GM19023 (cell line): Measurements from ENCODE around the gene TMEM116.
A peak's percentile ranks its signal among the peaks of the same experiment; 100 is the strongest.
"Not testable (repeated sequence)": the region's sequence is repeated elsewhere in the genome, so short reads cannot be mapped to it uniquely, and the experiment has no call there.

Source experiments
- ATAC-seq: cut with Tn5 transposase; IDR thresholded peaks from one replicate; pipeline ENCODE4 v1.9.1; 2021; ENCODE audit warnings: mild to moderate bottlenecking, moderate library complexity; ENCODE audit not compliant: unreplicated experiment

TMEM116 gene

GRCh38 chr12:112012775-112013600 is at the start of gene TMEM116, which contains the start of gene ERP29:
Gene TMEM116, minus strand, starts transcription at chr12:112013165. Its CDS starts 7,895 bp downstream, at chr12:112005270.
Gene ERP29, plus strand, starts transcription at chr12:112013426. Its CDS starts 40 bp downstream, at chr12:112013466.
- ATAC-seq, result peak; percentile 70

- ATAC-seq, result no peak
These were observed 48.2 kb upstream of the TMEM116 start for GRCh38 chr12:112061137-112061536.

- no peak for ATAC-seq
These were observed 36.4 kb upstream of the TMEM116 start for GRCh38 chr12:112049351-112049750.

DNA sequence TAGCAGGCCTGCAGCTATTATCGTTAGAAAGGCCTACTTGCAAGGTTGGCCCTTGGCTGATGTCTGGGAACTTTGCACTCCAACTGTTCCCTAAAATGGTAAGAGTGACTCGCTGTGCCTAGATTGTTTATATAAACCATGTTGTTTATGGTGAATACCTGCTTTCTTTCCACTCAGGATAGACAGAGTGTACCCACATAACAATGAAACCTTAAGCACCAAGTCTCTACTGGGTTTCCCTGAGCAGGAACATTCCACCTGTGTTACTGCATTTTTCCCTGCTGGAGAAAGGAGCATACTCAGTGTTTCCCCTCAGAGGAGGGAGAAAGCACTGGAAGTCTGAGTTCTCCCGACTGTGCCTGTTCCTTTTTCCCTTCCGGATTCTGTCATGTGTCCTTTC is 33.0 kb upstream of the TMEM116 start:
- no peak for ATAC-seq

- ATAC-seq, result not testable (repeated sequence)
These were observed 23.6 kb upstream of the TMEM116 start for GRCh38 chr12:112036614-112037013.

DNA sequence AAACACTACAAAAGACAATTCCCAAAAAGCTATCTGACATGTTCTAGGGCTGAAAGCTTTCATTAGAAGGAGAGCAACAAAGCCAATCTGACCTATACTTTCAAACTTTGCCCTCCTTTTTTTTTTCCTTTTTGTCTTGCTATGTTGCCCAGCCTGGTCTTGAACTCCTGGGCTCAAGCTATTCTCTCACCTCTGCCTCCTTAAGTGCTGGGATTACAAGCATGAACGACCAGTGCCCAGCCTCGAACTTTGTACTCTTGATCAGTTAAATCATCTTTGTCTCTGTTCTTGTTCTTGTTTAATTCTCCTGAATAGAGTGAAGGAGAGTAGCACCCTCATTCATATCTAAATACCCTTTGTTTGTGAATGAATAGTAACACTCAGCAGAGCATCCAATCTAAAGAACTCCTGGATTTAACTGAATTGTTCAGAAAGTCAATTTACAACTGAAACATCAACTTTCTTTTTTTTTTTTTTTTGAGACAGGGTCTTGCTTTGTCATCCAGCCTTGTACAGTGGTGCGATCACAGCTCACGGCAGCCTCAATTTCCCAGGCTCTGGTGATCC is 22.3 kb upstream of the TMEM116 start:
- no peak for ATAC-seq

GRCh38 chr12:112032292-112032691 is 19.3 kb upstream of the TMEM116 start:
- no peak for ATAC-seq

GRCh38 chr12:112031472-112031871 is 18.5 kb upstream of the TMEM116 start:
- ATAC-seq, result no peak

DNA sequence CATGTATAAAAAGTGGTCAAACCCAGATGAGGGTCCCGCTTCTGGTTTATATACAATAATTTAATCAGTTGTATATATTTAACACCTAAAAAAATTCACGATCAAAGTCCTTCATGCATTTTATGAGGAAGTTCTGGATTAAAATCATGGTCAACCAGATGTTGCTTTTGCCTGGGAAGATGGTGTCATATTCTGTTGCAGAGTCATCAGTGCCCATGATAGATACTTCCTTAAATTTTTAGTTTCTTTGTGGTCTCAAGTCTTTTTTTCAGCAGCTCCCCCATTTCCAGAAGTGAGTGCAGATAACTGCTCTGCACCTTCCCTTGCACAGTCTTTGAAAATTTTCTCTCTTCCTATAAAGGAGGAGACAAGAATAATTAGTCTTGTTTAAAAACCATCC is 16.3 kb upstream of the TMEM116 start:
- no peak for ATAC-seq

DNA sequence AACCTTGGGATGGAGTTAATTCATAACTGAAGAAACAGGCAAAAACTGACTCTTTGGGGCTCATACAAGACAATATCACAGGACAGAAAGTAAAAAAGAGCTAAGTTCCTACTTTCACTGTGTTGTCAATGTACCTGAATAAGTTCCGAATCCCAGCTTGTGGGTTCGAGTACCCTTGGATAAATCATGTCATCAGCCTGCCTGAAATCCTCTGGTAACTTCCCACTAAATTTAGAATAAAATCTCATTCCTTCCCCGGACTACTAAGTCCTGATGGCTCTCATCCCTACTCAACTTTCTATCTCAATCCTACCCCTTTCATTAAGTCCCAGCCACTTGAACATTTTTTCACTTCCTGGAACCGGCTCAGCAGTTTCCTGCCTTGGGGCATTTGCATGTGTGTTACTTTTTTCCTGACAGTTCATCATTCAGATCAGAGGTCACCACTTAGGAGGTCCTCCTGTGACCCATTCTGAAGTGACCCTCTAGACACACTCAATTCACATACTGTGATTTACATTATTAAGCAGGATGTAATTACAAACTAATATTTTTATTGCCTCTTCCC is 12.9 kb upstream of the TMEM116 start:
- ATAC-seq, result no peak

DNA sequence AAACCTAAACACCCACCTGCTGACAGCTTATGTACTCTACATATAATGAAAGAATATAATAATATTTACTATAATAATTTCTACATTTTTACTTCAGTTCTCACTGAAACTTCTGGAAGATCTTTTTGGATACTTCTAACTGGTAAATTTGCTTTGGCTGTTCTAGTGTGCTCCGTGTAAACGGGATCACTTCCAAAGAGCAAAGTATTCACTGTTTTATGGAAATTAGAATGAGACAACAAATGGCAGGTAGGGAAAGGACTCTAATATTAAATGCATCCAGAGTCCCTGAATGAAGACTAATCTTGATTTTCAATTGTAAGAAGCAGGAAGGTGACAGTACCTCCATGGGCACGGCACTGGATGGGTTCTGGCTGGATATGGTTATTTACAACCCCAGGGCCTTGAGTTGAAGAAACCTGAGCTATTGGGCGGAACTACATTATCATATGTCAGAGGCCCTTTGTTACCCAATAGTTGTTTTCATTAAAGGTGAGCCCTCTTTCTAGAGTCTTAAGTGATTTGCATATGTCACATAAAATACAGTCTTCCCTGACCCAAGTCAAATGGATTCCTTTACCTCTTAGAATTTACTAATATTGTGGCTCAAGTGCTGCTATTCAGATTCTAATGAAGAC is 10.9 kb upstream of the TMEM116 start:
- ATAC-seq, result no peak

DNA sequence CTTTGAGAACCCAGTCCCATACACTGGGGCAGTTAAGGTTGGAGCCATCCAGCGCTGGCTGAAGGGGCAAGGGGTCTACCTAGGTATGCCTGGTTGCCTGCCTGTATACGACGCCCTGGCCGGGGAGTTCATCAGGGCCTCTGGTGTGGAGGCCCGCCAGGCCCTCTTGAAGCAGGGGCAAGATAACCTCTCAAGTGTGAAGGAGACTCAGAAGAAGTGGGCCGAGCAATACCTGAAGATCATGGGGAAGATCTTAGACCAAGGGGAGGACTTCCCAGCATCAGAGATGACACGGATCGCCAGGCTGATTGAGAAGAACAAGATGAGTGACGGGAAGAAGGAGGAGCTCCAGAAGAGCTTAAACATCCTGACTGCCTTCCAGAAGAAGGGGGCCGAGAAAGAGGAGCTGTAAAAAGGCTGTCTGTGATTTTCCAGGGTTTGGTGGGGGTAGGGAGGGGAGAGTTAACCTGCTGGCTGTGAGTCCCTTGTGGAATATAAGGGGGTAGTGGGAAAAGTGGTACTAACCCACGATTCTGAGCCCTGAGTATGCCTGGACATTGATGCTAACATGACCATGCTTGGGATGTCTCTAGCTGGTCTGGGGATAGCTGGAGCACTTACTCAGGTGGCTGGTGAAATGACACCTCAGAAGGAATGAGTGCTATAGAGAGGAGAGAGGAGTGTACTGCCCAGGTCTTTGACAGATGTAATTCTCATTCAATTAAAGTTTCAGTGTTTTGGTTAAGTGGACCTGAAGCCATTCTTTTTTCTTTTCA is 9.5 kb upstream of the TMEM116 start:
- no peak for ATAC-seq

DNA sequence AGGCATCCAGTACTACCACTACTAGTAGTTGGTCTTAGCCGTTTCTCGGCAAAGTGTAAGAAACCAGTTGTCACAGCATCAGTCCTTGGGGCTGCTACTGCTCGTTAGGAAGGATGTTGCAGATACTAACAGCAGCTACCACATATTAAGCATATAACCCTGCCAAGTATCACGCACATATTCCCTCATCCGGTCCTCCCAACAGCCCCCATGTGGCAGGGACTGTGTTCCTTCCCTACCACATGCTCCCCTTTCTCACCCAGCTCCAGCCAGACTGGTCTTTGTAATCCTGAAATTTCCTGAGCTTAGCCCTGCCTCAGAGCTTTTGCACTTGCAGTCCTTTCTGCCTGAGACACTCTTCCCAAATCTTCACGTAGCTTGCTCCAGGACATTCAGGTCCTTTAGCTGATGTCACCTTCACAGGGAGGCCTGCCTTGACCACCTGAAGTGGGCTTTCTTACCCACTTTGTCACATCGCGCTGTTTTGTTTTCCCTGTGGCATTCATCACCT is 8.0 kb upstream of the TMEM116 start:
- ATAC-seq, result no peak

DNA sequence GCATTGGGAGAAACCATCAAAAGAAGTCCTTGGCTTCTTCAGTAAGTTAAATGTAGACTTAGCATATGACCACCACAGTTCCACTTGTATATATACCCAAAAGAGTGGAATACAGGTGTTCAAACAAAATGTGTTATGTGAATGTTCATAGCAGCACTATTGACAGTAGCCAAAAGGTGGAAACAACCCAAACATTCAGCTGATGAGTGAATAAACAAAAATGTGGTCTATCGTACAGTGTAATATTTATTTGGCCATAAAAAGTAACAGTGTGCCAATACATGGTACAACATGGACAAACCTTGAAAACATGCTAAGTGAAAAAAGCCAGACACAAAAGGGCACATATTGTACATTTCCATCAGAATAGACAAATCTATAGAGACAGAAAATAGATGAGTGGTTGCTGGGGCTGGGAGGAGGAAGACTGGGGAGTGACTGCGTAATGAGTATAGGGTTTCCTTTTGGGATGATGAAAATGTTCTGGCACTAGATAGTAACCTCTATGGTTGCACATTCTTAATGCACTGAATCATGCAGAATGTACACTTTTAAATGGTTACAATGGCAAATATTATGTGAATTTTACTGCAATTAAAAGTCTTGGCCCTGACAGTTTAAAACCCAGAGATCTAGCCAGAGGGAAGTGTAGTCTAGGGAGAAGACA is 5.7 kb upstream of the TMEM116 start:
- ATAC-seq, result no peak

DNA sequence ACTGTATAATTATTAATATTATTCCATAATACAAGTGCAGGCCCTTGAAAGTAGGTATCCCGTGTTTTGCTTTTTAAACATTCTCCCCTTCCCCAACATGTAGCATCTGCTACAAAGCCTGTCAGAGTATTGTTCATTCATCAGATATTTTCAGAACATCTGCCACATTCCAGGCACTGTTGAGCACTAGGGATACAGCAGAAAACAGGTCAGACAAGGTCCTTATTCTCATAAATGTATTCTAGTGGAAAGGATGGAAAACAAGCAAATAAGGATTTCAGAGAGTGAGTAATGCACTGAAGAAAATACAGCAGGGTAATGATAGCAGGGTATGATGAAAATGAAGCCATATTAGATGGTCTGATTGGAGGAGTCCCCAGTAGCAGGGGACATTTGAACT is 4.1 kb upstream of the TMEM116 start:
- no peak for ATAC-seq

DNA sequence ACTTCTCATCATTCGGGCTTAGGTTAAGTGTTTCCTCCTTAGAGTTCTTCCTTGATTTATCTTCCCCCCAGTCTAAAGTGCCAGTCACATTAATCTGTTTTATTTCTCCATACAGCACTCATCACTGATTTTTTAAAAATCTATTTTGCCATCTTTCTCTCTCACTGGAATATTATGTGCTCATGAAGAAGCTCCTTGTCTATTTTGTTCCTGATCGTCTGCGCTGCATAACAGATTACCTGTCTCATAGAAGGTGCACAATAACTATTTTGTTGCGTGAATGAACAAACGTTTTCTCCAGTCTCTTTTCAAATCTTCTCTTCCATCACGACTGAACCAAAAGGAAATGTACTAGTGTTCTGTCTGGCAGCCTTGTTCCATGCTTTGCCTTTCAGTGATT is 3.0 kb upstream of the TMEM116 start:
- ATAC-seq, result no peak

- ATAC-seq, result peak; percentile 24
These were observed 837 bp upstream of the TMEM116 start for GRCh38 chr12:112013601-112014402.

- ATAC-seq, result no peak
These were observed 1.3 kb downstream of the TMEM116 start for GRCh38 chr12:112011685-112012084.
